ENCODE data around the gene RAI1. TPM values are rescaled to one million over a fixed set of nuclear protein-coding genes. Genes with fewer than 3 reads are reported as not detected.
A peak's percentile ranks its signal among the peaks of the same experiment; 100 is the strongest.

The RAI1 gene
- total and polyA plus RNA-seq, 2 of the 13 experiments (the other 11 are each of a cell fraction or from before 2014, with no cell fraction given) = 3.4 to 5.2 TPM

- TF ChIP-seq PAXIP1 (CRISPR knock-in tag; conservative IDR thresholded peaks at IDR 0.05) = peak; percentile 57
- no peak for TF ChIP-seq SATB2 (CRISPR knock-in tag; IDR thresholded peaks at IDR 0.05)
- TF ChIP-seq HNF1B (CRISPR knock-in tag; IDR thresholded peaks at IDR 0.05) = peak; percentile 55
- no peak for TF ChIP-seq ZNF224 (CRISPR knock-in tag; IDR thresholded peaks at IDR 0.05)
- TF ChIP-seq MXD4 (CRISPR knock-in tag; IDR thresholded peaks at IDR 0.05) = no peak; the same call in 1 of the 2 replicates
- TF ChIP-seq FOXP1 (IDR thresholded peaks at IDR 0.05) = no peak
- peak; percentile 88 for TF ChIP-seq FOXP1 (CRISPR knock-in tag; IDR thresholded peaks at IDR 0.05)
- no peak for TF ChIP-seq SOX6 (IDR thresholded peaks at IDR 0.05)
- peak; percentile 21; the same call in 1 of the 2 replicates for TF ChIP-seq SOX6 (CRISPR knock-in tag; IDR thresholded peaks at IDR 0.05)
- TF ChIP-seq RXRA (CRISPR knock-in tag; IDR thresholded peaks at IDR 0.05) = no peak
- peak; percentile 53; the same call in 1 of the 2 replicates for TF ChIP-seq ZNF331 (CRISPR knock-in tag; IDR thresholded peaks at IDR 0.05)
- TF ChIP-seq ZNF746 (CRISPR knock-in tag; IDR thresholded peaks at IDR 0.05) = 0 out of 2 replicates have a peak, but pooled peaks have one; percentile 45
- TF ChIP-seq TFDP1 (CRISPR knock-in tag; IDR thresholded peaks at IDR 0.05; ENCODE audit: borderline replicate concordance) = 0 out of 2 replicates have a peak, but pooled peaks have one; percentile 38
- peak; percentile 23; the same call in 1 of the 2 replicates for TF ChIP-seq FOXO1 (CRISPR knock-in tag; IDR thresholded peaks at IDR 0.05)
- 0 out of 2 replicates have a peak, but pooled peaks have one; percentile 8 for TF ChIP-seq ELF3 (CRISPR knock-in tag; IDR thresholded peaks at IDR 0.05)
- TF ChIP-seq MXD1 (CRISPR knock-in tag; IDR thresholded peaks at IDR 0.05) = peak; percentile 38; the same call in 1 of the 2 replicates
- no peak for TF ChIP-seq RBM39 (IDR thresholded peaks at IDR 0.05; ENCODE audit: low read depth, low read length, poor library complexity, severe bottlenecking)
- TF ChIP-seq MED1 (CRISPR knock-in tag; IDR thresholded peaks at IDR 0.05) = peak; percentile 41; the same call in 1 of the 2 replicates
- TF ChIP-seq ZNF232 (CRISPR knock-in tag; IDR thresholded peaks at IDR 0.05; ENCODE audit: borderline replicate concordance) = no peak
- peak; percentile 5; the same call in 1 of the 2 replicates for TF ChIP-seq ZMYM4 (CRISPR knock-in tag; IDR thresholded peaks at IDR 0.05)
- TF ChIP-seq ZNF343 (CRISPR knock-in tag; IDR thresholded peaks at IDR 0.05) = no peak
These were observed 130.3 kb downstream of the RAI1 start (continued) for GRCh38 chr17:17811381-17812210.

Measured in HepG2 (cell line).